Fibroblast of mammary gland (primary cell): ENCODE data around the gene LEAP2.

Experiments
- DNase-seq: peaks from one replicate; pipeline ENCODE4 v3.0.0-alpha.2; 2010; ENCODE audit warnings: low read depth
- H3K4me3 ChIP-seq: 2 replicates; pipeline ENCODE4 v1.5.1; 2011; ENCODE audit warnings: low read depth, mild to moderate bottlenecking, low read length, moderate library complexity; ENCODE audit not compliant: control insufficient read depth
- TF ChIP-seq, protein P1 (sequence below): conservative IDR thresholded peaks from 2 replicates; pipeline ENCODE4 v1.5.1; 2011; ENCODE audit warnings: low read depth, low read length, inconsistent platforms; ENCODE audit not compliant: control insufficient read depth, insufficient read depth

Gene LEAP2

DNA sequence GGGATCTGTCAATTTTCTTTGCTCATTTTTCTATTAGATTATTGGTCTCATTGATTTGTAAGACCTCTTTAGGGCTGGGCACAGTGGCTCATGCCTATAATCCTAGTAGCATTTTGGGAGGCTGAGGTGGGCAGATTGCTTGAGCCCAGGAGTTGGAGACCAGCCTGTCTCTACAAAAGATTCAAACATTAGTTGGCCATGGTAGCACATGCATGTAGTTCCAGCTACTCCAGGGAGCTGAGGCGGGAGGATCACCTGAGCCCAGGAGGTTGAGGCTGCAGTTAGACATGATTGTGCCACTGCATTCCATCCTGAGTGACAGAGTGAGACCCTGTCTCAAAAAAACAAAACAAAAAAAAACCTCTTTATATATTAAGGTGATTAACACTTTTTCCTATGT is 36.6 kb upstream of the LEAP2 start:
- no peak for DNase-seq
- TF ChIP-seq, protein P1, sequence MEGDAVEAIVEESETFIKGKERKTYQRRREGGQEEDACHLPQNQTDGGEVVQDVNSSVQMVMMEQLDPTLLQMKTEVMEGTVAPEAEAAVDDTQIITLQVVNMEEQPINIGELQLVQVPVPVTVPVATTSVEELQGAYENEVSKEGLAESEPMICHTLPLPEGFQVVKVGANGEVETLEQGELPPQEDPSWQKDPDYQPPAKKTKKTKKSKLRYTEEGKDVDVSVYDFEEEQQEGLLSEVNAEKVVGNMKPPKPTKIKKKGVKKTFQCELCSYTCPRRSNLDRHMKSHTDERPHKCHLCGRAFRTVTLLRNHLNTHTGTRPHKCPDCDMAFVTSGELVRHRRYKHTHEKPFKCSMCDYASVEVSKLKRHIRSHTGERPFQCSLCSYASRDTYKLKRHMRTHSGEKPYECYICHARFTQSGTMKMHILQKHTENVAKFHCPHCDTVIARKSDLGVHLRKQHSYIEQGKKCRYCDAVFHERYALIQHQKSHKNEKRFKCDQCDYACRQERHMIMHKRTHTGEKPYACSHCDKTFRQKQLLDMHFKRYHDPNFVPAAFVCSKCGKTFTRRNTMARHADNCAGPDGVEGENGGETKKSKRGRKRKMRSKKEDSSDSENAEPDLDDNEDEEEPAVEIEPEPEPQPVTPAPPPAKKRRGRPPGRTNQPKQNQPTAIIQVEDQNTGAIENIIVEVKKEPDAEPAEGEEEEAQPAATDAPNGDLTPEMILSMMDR: no peak
- H3K4me3 ChIP-seq: no peak overlapping the region

DNA sequence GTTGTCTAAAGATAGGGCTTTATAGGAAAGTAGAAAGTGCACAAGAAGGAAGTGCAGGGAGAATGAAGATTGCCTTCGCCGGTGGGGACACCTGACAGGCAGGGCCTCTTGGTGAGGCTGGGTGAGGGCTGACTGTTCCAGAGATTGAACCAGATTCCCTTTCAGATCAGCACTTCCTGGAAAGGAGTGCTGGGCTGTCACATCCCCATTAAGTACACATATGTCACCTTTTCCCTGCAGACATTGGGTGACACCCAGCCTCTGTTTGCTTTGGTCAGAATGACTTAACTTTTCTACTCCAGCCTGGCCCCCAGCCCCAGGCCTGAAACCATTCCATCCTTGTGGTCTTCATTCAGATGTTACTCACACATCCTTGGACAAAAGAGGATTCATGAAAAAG is 35.6 kb upstream of the LEAP2 start:
- TF ChIP-seq, protein P1: no peak
- DNase-seq: no peak
- no peak overlapping the region for H3K4me3 ChIP-seq

DNA sequence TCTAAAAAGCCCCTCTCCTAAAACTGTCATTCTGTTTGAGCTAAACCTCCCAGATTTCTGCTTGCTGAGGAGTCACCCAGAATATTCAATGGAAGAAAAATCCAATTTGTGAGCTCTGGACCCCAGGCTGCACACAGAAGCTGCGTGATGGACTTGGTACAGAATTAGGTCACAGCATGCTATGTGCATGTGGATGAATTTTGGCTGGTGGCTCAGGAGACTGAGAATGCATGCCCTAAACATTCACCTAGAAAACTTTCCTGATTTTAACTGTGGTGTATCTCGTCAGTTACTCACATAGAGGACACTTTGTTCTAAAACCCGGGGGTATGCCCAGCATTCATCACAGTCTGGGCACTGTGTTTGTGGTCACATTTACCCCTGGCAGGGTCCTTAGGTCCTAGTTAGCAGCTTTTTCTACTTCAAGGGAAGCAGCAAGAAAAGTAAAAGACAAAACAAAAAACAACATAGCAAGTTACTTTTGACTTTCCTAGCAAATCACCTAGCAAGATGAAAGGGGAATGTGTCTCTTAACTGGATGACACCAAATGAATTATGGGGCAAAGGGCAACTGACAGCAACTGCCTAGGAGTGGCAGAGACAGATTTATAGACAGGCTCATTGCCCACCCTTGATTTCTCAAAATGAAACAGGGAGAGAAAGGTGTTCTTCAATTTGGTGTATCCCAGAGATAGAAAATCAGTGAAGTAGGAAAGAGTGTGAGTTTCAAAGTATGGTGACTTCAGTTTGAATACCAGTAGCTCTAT is 34.8 kb upstream of the LEAP2 start:
- TF ChIP-seq, protein P1: no peak
- H3K4me3 ChIP-seq: no peak overlapping the region
- no peak for DNase-seq

DNA sequence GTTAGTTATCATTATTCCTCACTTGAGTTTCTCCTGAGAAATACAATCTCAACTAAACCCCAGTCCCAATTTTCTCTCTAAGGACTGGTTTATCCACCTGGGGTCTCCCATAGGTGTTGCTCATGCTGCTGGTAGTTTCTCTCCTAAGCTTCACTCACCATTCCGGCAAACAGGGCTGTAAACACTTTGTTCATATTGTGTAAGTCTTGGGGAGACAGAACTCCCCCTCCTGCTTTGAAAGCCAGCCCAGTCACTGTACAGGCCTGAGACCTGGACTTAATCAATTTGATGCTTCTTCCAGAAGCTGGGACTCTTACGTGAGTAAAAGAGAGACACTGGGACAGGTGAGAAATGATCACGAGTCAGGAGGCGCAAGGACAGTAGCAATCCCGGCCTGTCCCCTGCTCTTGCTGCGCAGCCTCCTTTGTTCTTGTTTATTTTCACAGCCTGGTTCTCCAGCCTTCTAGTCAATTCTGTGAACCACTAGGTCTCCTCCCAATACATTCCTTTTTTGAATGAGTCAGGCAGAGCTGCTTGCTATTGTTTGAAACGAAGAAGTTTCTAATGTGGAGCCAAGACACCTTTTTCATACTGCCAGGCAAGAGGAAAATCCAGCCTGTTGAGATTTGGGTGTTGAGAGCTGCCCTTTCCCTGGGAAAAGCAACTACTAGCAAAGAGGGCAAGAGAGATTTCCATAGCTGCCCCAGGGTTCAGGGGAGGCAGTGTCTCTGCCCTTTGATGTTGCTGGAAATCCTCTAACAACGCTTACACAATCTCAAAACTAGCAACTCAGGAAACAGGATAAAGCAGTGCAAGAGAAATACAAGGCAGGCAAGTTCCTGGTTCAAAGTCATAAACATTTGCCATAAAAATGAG is 33.8 kb upstream of the LEAP2 start:
- DNase-seq: peak; percentile 25
- TF ChIP-seq, protein P1: no peak
- no peak overlapping the region for H3K4me3 ChIP-seq

DNA sequence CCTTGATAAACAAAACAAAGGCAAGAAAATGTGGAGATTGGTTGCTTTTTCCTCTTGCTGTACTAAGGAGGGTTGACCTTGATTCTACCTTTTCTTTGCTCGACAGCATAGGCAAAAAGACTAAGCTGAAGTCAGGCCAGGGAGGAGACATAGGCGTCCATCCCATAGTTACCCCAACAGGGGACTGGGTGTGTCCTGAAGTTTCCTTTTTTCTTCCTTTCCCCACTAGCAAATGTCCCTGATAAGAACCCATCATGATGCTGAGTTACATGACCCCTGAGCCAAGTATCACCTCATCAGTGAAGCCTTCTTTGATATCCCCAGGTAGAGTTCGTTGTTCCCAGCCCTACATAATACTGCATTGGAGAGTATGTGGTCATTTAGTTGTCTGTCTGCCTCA is 33.2 kb upstream of the LEAP2 start:
- no peak for DNase-seq
- TF ChIP-seq, protein P1: no peak
- no peak overlapping the region for H3K4me3 ChIP-seq

DNA sequence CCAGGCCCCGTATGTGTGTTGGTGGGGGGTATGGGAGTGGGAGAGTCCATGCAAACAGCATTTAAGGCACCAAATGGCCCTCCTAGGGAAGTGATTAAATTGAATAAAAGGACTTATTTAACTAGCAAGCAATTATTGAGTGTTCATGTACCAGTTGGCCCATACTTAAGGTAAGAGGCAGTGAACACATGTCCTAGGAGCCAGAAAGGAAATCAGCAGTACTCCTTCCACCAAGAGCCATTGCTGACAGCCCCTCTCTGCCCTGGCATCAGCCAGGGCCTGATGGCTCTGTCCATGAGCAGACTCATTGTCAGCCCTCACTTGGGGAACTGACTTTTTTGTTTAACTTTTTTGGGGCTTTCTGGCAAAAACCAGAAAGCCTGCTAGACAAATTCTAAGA is 32.6 kb upstream of the LEAP2 start:
- no peak for DNase-seq
- TF ChIP-seq, protein P1: no peak
- no peak overlapping the region for H3K4me3 ChIP-seq
